Measurements from ENCODE around the gene SERBP1. TPM values are rescaled to one million over a fixed set of nuclear protein-coding genes. Genes with fewer than 3 reads are reported as not detected.

SERBP1 gene
- total RNA-seq, 2 experiments from 2014 or later = 270 to 410 TPM

DNA sequence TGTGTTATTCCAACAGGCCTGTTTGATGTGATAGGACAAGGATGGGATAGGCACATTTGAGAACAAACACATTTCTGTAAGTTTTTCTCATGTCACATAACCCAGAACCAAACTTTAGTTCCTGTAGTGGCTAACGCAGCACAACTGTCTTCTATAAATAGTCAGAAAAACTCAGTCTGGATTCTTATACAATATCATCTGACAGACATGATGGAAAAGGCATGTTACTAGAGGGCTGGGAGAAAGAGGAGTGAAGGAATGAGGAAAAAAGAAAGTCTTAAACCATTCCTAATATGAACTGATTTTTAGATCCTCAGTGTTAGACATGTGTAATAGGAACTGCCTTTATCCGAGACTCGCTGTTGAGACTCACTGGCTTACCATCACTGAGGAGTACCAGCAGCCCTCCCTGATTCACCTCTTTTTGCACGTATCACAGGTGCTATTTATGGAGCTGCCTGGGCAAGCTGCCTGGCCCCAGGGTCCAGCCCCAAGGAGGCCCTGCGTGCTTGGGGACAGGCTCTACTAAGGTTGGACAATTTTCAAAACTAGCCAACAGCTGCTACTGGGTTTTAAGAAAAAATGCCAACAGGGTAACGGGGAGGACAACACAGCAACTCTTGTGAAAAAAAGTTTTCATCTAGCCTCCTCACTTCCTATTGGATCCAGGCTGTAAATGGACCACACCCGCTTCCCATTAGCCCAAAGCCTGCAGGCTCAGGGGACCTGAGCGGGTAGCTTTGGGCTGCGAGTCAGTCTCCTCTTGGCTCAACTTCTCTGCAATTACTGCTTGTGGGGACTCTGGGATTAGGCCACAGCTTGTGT lies 30.7 kb upstream of the SERBP1 start:
- H3K9me3 ChIP-seq (ENCODE audit: low read length) = no peaks in the 10 kb centered on the region
- no peaks in the 10 kb centered on the region for H3K4me1 ChIP-seq (ENCODE audit: insufficient read depth, low read length, poor library complexity, severe bottlenecking)
- no peaks in the 10 kb centered on the region for H3K79me2 ChIP-seq (ENCODE audit: insufficient read depth, low read depth, low read length)
- intact Hi-C loops (cut with micrococcal nuclease; ENCODE audit: unreplicated experiment) = no loop called here
- no peaks in the 10 kb centered on the region for H4K20me1 ChIP-seq (ENCODE audit: insufficient read depth, low read length)
- no TSS peak for BruUV-seq (replicated peaks)
- DNase-seq (ENCODE audit: low spot score) = no peak
- CTCF ChIA-PET (ENCODE audit: unreplicated experiment) = no interaction called here
- no peak overlapping the region for H3K27ac ChIP-seq (ENCODE audit: low read depth, low read length, poor library complexity, severe bottlenecking)
- no peak overlapping the region for H3K4me2 ChIP-seq (ENCODE audit: low read length)
- no peak overlapping the region for H2AFZ ChIP-seq (ENCODE audit: low read length)
- H3K4me3 ChIP-seq (ENCODE audit: low read depth, low read length, poor library complexity, severe bottlenecking) = no peak overlapping the region
- no peaks in the 10 kb centered on the region for H3K9me2 ChIP-seq (ENCODE audit: insufficient read depth, low read length)
- no peak for TF ChIP-seq EZH2phosphoT487 (IDR thresholded peaks at IDR 0.05; ENCODE audit: borderline replicate concordance, low read depth, low read length)
- TF ChIP-seq, protein P1, sequence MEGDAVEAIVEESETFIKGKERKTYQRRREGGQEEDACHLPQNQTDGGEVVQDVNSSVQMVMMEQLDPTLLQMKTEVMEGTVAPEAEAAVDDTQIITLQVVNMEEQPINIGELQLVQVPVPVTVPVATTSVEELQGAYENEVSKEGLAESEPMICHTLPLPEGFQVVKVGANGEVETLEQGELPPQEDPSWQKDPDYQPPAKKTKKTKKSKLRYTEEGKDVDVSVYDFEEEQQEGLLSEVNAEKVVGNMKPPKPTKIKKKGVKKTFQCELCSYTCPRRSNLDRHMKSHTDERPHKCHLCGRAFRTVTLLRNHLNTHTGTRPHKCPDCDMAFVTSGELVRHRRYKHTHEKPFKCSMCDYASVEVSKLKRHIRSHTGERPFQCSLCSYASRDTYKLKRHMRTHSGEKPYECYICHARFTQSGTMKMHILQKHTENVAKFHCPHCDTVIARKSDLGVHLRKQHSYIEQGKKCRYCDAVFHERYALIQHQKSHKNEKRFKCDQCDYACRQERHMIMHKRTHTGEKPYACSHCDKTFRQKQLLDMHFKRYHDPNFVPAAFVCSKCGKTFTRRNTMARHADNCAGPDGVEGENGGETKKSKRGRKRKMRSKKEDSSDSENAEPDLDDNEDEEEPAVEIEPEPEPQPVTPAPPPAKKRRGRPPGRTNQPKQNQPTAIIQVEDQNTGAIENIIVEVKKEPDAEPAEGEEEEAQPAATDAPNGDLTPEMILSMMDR (conservative IDR thresholded peaks at IDR 0.05; ENCODE audit: low read length) = no peak
- no peaks in the 10 kb centered on the region for H3K36me3 ChIP-seq (ENCODE audit: insufficient read depth, low read length)
- POLR2A ChIA-PET = interaction anchor here (0.6 to 1.3 kb wide), 3 partner anchors 62 to 424 kb away, joined by 3 to 4 read pairs (median 4); partner anchors contain the start of gene GADD45A

DNA sequence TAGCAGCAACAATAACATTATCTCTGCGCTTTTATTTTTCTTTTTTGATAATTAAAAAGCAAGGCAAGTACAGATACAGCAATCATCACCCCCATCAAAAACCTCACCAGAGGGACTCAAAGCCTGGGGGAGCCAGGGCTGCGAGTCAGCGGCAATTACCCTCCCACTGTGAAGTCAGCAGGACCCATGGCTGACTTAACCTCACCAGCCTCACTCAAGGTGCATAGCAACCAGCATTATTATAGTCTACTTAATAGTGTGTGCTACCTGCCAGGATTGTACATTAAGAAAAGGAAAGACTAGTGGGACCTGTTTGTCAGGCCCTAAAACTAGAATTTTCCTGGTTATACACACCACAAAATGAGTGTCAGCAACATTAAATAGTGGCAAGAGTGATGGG lies 28.9 kb upstream of the SERBP1 start:
- intact Hi-C loops (cut with micrococcal nuclease; ENCODE audit: unreplicated experiment) = no loop called here
- Histone ChIP-seq H3K27ac (ENCODE audit: low read depth, low read length, poor library complexity, severe bottlenecking) (no peak overlapping the region), H3K4me3 (ENCODE audit: low read depth, low read length, poor library complexity, severe bottlenecking) (no peak overlapping the region), H3K79me2 (ENCODE audit: insufficient read depth, low read depth, low read length) (no peaks in the 10 kb centered on the region), H3K9me2 (ENCODE audit: insufficient read depth, low read length) (no peaks in the 10 kb centered on the region), H4K20me1 (ENCODE audit: insufficient read depth, low read length) (no peaks in the 10 kb centered on the region), H2AFZ (ENCODE audit: low read length) (no peak overlapping the region), H3K4me2 (ENCODE audit: low read length) (no peak overlapping the region), H3K36me3 (ENCODE audit: insufficient read depth, low read length) (no peaks in the 10 kb centered on the region), H3K4me1 (ENCODE audit: insufficient read depth, low read length, poor library complexity, severe bottlenecking) (no peaks in the 10 kb centered on the region), H3K9me3 (ENCODE audit: low read length) (no peaks in the 10 kb centered on the region)
- no TSS peak for BruUV-seq (replicated peaks)
- ChIA-PET CTCF (ENCODE audit: unreplicated experiment) (no interaction called here), POLR2A (interaction anchor here (0.7 kb wide), 1 partner anchor 21 kb away, joined by 3 read pairs; no protein-coding TSS in a partner anchor)
- TF ChIP-seq, protein P1 (conservative IDR thresholded peaks at IDR 0.05; ENCODE audit: low read length) = no peak
- no peak for TF ChIP-seq EZH2phosphoT487 (IDR thresholded peaks at IDR 0.05; ENCODE audit: borderline replicate concordance, low read depth, low read length)
- no peak for DNase-seq (ENCODE audit: low spot score)

DNA sequence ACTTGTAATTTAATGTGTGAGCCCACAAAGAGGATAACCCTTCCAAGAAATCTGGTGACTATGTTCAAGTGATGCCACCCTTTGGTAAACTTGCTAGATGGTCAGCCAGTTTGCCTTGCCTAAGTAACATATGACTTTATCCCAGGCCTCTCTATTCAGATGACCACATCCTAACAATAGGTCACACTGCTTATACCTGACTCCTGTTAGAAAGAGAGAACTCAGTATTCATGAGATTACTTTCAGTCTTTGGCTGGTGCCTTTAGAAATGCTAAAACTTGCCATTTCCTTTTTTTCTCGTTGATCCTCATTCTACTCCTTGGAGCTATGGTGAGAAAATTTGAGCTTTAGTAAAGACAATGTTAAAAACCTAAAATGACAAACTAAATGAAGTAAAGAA lies 28.5 kb upstream of the SERBP1 start:
- H3K4me3 ChIP-seq (ENCODE audit: low read depth, low read length, poor library complexity, severe bottlenecking) = no peak overlapping the region
- BruUV-seq (replicated peaks) = no TSS peak
- CTCF ChIA-PET (ENCODE audit: unreplicated experiment) = no interaction called here
- H3K4me2 ChIP-seq (ENCODE audit: low read length) = no peak overlapping the region
- intact Hi-C loops (cut with micrococcal nuclease; ENCODE audit: unreplicated experiment) = no loop called here
- DNase-seq (ENCODE audit: low spot score) = no peak
- no peaks in the 10 kb centered on the region for H4K20me1 ChIP-seq (ENCODE audit: insufficient read depth, low read length)
- POLR2A ChIA-PET = interaction anchor here (0.7 kb wide), 1 partner anchor 21 kb away, joined by 3 read pairs; no protein-coding TSS in a partner anchor
- no peak overlapping the region for H2AFZ ChIP-seq (ENCODE audit: low read length)
- no peaks in the 10 kb centered on the region for H3K9me2 ChIP-seq (ENCODE audit: insufficient read depth, low read length)
- H3K79me2 ChIP-seq (ENCODE audit: insufficient read depth, low read depth, low read length) = no peaks in the 10 kb centered on the region
- H3K36me3 ChIP-seq (ENCODE audit: insufficient read depth, low read length) = no peaks in the 10 kb centered on the region
- H3K27ac ChIP-seq (ENCODE audit: low read depth, low read length, poor library complexity, severe bottlenecking) = no peak overlapping the region
- H3K4me1 ChIP-seq (ENCODE audit: insufficient read depth, low read length, poor library complexity, severe bottlenecking) = no peaks in the 10 kb centered on the region
- no peaks in the 10 kb centered on the region for H3K9me3 ChIP-seq (ENCODE audit: low read length)
- no peak for TF ChIP-seq EZH2phosphoT487 (IDR thresholded peaks at IDR 0.05; ENCODE audit: borderline replicate concordance, low read depth, low read length)
- TF ChIP-seq, protein P1 (conservative IDR thresholded peaks at IDR 0.05; ENCODE audit: low read length) = no peak
